IMR-90 (cell line): ENCODE measurements around the gene USP16.

Experiments
- CEBPB ChIP-seq: IDR thresholded peaks from 2 replicates; pipeline ENCODE4 v1.6.1; 2012; ENCODE audit warnings: low read depth, low read length, improper control_type of control experiment
- CTCF ChIP-seq: conservative IDR thresholded peaks from 2 replicates; pipeline ENCODE4 v1.5.1; 2012; ENCODE audit warnings: mild to moderate bottlenecking, low read depth, low read length, improper control_type of control experiment
- FOS ChIP-seq: fragments of 150-350 bp; IDR thresholded peaks from 2 replicates; pipeline ENCODE4 v1.6.1; 2016; ENCODE audit warnings: low read depth, low read length
- POLR2A ChIP-seq: IDR thresholded peaks from 2 replicates; pipeline ENCODE4 v1.6.1; 2012; ENCODE audit warnings: mild to moderate bottlenecking, low read depth, low read length
- RFX5 ChIP-seq: IDR thresholded peaks from 2 replicates; pipeline ENCODE4 v1.8.0; 2012; ENCODE audit warnings: low read depth, mild to moderate bottlenecking, low read length, moderate library complexity
- USF2 ChIP-seq: fragments of 150-350 bp; IDR thresholded peaks from 2 replicates; pipeline ENCODE4 v1.6.1; 2017; ENCODE audit warnings: mild to moderate bottlenecking, antibody characterized with exemption, low read length, low read depth

GRCh38 chr21:28975397-28975796, 49.1 kb upstream of the USP16 start:
- TF ChIP-seq CTCF (no peak), RFX5 (no peak), FOS (no peak), POLR2A (no peak), CEBPB (no peak; the same call in 1 of the 2 replicates), USF2 (no peak)
